Trophoblast cell (in vitro differentiated cells and primary cell): Measurements from ENCODE around the gene OAT.

Experiments
- DNase-seq, 2 donors: peaks; one replicate each; pipeline ENCODE4 v3.0.0-alpha.2; 2016
- H2AFZ ChIP-seq: 2 replicates; pipeline ENCODE4 v1.6.1; 2013; ENCODE audit warnings: low read length, moderate library complexity, mild to moderate bottlenecking; ENCODE audit not compliant: insufficient read depth, poor library complexity
- H2AK5ac ChIP-seq: 2 replicates; pipeline ENCODE4 v1.6.1; 2013; ENCODE audit warnings: mild to moderate bottlenecking, low read length
- H2BK120ac ChIP-seq: 2 replicates; pipeline ENCODE4 v1.6.1; 2013; ENCODE audit warnings: low read length, mild to moderate bottlenecking, moderate library complexity; ENCODE audit not compliant: insufficient read depth, poor library complexity
- H2BK12ac ChIP-seq: 2 replicates; pipeline ENCODE4 v1.6.1; 2013; ENCODE audit warnings: mild to moderate bottlenecking, low read length, moderate library complexity
- H2BK5ac ChIP-seq: 2 replicates; pipeline ENCODE4 v1.6.1; 2013; ENCODE audit warnings: low read length, low read depth, moderate library complexity, mild to moderate bottlenecking; ENCODE audit not compliant: poor library complexity
- H3K14ac ChIP-seq: 2 replicates; pipeline ENCODE4 v1.6.1; 2013; ENCODE audit warnings: mild to moderate bottlenecking, low read length
- H3K18ac ChIP-seq: 2 replicates; pipeline ENCODE4 v1.6.1; 2013; ENCODE audit warnings: mild to moderate bottlenecking, low read length
- H3K23ac ChIP-seq: 2 replicates; pipeline ENCODE4 v1.6.1; 2013; ENCODE audit warnings: low read length
- H3K27ac ChIP-seq: 2 replicates; pipeline ENCODE4 v1.5.1; 2013; ENCODE audit warnings: low read depth, mild to moderate bottlenecking, inconsistent platforms, low read length, moderate library complexity
- H3K27me3 ChIP-seq: 2 replicates; pipeline ENCODE4 v1.6.1; 2013; ENCODE audit warnings: inconsistent platforms, mild to moderate bottlenecking, low read length, moderate library complexity; ENCODE audit not compliant: insufficient read depth
- H3K36me3 ChIP-seq, 2 experiments: 1 replicate in 1 of 2; 2 replicates in 1 of 2; pipeline ENCODE4 v1.6.1; 2013; ENCODE audit warnings: low read length in 2 of 2, mild to moderate bottlenecking in 2 of 2, moderate library complexity in 1 of 2; ENCODE audit not compliant: insufficient read depth in 2 of 2, control insufficient read depth in 1 of 2
- H3K4ac ChIP-seq: 2 replicates; pipeline ENCODE4 v1.6.1; 2013; ENCODE audit warnings: low read depth, mild to moderate bottlenecking, low read length, moderate library complexity
- H3K4me1 ChIP-seq, 2 experiments: 1 replicate in 1 of 2; 2 replicates in 1 of 2; pipeline ENCODE4 v1.6.1; 2013; ENCODE audit warnings: low read length in 2 of 2, mild to moderate bottlenecking in 2 of 2, moderate library complexity in 1 of 2; ENCODE audit not compliant: insufficient read depth in 2 of 2, control insufficient read depth in 1 of 2
- H3K4me2 ChIP-seq: 2 replicates; pipeline ENCODE4 v1.6.1; 2013; ENCODE audit warnings: inconsistent platforms, mild to moderate bottlenecking, low read length, moderate library complexity
- H3K4me3 ChIP-seq: 2 replicates; pipeline ENCODE4 v1.5.1; 2013; ENCODE audit warnings: mild to moderate bottlenecking, low read depth, low read length, inconsistent platforms
- H3K79me1 ChIP-seq: one replicate; pipeline ENCODE4 v1.6.1; 2013; ENCODE audit warnings: low read length
- H3K79me2 ChIP-seq: 2 replicates; pipeline ENCODE4 v1.6.1; 2013; ENCODE audit warnings: low read length, mild to moderate bottlenecking; ENCODE audit not compliant: control insufficient read depth, insufficient read depth, poor library complexity
- H3K9ac ChIP-seq: 2 replicates; pipeline ENCODE4 v1.6.1; 2013; ENCODE audit warnings: mild to moderate bottlenecking, low read length
- H3K9me3 ChIP-seq: 2 replicates; pipeline ENCODE4 v1.6.1; 2013; ENCODE audit warnings: low read depth, mild to moderate bottlenecking, control low read depth, inconsistent platforms, low read length; ENCODE audit not compliant: insufficient read depth
- H4K12ac ChIP-seq: 2 replicates; pipeline ENCODE4 v1.6.1; 2013; ENCODE audit warnings: low read depth, mild to moderate bottlenecking, low read length, moderate library complexity
- H4K8ac ChIP-seq: 2 replicates; pipeline ENCODE4 v1.6.1; 2013; ENCODE audit warnings: low read depth, mild to moderate bottlenecking, low read length, moderate library complexity
- H4K91ac ChIP-seq: one replicate; pipeline ENCODE4 v1.6.1; 2013; ENCODE audit warnings: low read depth, mild to moderate bottlenecking, low read length, moderate library complexity
- WGBS: extraction: QIAGEN DNeasy Blood & Tissue Kit; methylation state at CpG from one replicate; pipeline ENCODE4 v1.1.7; 2013; ENCODE audit warnings: missing lambda C conversion rate; ENCODE audit not compliant: insufficient read length, insufficient coverage; ENCODE audit errors: extremely low coverage; 5-methylcytosine and 5-hydroxymethylcytosine counted together

OAT gene

DNA sequence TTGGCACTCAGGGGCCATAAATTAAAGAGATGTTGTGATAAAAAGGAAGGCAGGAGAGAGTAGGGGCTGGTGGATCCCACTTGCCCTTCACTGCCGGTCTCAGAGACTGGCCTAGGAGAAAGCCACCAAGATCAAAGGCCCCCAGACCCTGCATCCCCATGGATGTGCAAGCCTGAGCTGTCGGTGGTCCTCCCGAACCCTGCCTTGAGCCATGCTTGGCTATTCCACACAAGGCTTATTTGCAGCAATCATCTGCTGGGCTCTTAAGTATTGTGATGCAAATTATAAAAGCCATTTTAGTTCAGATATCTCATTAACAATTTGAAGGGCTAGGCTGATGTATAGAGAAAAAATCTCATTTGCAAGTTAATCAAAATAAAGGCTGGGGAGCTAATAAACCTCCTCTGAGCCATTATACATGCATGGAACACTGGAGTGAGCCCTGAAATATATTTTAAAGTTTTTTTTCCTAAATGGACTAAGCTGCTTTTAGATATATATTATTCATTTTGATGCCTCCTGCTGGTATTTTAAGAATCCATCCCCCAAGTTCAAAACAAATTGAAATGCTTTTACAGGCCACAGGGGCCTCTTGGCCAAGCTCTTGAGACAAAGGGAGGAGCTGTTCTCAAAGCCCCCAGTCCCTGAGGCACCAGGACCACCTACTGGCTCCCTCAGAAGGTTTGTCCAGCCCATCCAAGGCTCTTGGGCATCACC is 28.1 kb downstream of the OAT start:
- no peak overlapping the region for H3K9ac ChIP-seq
- no peak overlapping the region for H2BK120ac ChIP-seq
- no peak for DNase-seq
- no peak overlapping the region for H4K8ac ChIP-seq
- H3K18ac ChIP-seq = no peak overlapping the region
- no peaks in the 10 kb centered on the region for H3K79me1 ChIP-seq
- H2AFZ ChIP-seq = no peak overlapping the region
- H3K27me3 ChIP-seq = no peaks in the 10 kb centered on the region
- no peak overlapping the region for H3K23ac ChIP-seq
- no peak overlapping the region for H2AK5ac ChIP-seq
- no peak overlapping the region for H3K4ac ChIP-seq
- H3K36me3 ChIP-seq = no peaks in the 10 kb centered on the region
- H4K12ac ChIP-seq = no peak overlapping the region
- H3K4me2 ChIP-seq = no peak overlapping the region
- peaks cover 7 to 11% of the 10 kb centered on the region in 2 experiments for H3K4me1 ChIP-seq
- no peak overlapping the region for H3K4me3 ChIP-seq
- H3K79me2 ChIP-seq = no peaks in the 10 kb centered on the region
- H2BK12ac ChIP-seq = no peak overlapping the region
- no peak overlapping the region for H3K14ac ChIP-seq
- H2BK5ac ChIP-seq = no peak overlapping the region
- WGBS = no CpG with 5 or more reads among the region's 3 CpGs
- no peak overlapping the region for H4K91ac ChIP-seq
- H3K9me3 ChIP-seq = no peaks in the 10 kb centered on the region
- H3K27ac ChIP-seq = no peak overlapping the region

DNA sequence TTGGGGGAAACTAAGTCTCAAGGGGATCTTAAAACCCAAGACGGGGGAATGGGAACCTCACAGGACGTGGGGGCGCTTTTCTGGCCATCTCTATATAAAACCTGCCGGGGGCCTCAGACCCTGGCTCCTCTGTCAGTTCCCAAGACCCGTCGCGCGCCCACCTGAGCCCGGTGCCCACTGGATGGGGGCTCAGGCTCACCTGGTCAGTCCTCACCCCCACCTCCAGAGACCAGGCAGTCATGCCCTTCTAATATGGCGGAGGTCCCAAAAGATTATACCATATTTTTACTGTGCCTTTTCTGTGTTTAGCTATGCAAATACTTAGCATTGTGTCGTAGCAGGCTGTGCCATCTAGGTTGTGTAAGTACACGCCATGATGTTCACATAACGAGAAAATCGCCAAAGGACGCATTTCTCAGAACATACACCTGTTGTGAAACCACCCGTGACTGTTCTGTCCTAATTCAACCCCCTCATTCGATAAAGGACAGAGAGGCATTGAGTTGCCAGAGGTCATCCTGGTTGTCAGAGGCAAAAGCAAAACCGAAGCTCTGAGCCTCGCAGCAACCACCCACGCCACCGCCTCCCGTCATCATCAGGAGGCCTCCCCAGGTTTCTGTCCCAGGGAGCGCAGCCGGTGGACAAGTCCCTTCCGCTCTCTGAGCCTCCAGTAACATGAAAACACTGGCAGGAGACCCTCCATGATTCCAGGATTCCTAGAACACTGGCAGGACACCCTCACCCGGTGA is 28.9 kb downstream of the OAT start:
- Histone ChIP-seq H3K4me3 (no peak overlapping the region), H4K8ac (peak overlapping the region; percentile 67), H3K9me3 (no peaks in the 10 kb centered on the region), H3K4ac (no peak overlapping the region), H3K18ac (no peak overlapping the region), H2BK120ac (no peak overlapping the region), H3K79me1 (no peaks in the 10 kb centered on the region), H4K12ac (no peak overlapping the region), H3K79me2 (no peaks in the 10 kb centered on the region), H2BK12ac (no peak overlapping the region), H3K23ac (no peak overlapping the region), H4K91ac (no peak overlapping the region), H3K9ac (peak overlapping the region; percentile 42), H3K4me1 (peaks cover 7 to 12% of the 10 kb centered on the region in 2 experiments), H3K4me2 (peak overlapping the region; percentile 45), H3K27me3 (no peaks in the 10 kb centered on the region), H2BK5ac (no peak overlapping the region), H3K14ac (no peak overlapping the region), H3K36me3 (no peaks in the 10 kb centered on the region), H3K27ac (no peak overlapping the region), H2AFZ (peak overlapping the region; percentile 54), H2AK5ac (no peak overlapping the region)
- WGBS = no CpG with 5 or more reads among the region's 26 CpGs
- DNase-seq = peak in 1 of 2 donors; percentile 43

- Histone ChIP-seq H3K27me3 (no peaks in the 10 kb centered on the region), H3K79me1 (no peaks in the 10 kb centered on the region), H3K18ac (no peak overlapping the region), H3K4me3 (peak overlapping the region; percentile 59), H2AK5ac (no peak overlapping the region), H3K4me2 (peak overlapping the region; percentile 92), H2BK5ac (no peak overlapping the region), H3K9ac (peak overlapping the region; percentile 42), H3K4me1 (peaks cover 7 to 10% of the 10 kb centered on the region in 2 experiments), H3K27ac (no peak overlapping the region), H2BK12ac (no peak overlapping the region), H2BK120ac (no peak overlapping the region), H3K9me3 (no peaks in the 10 kb centered on the region), H3K14ac (no peak overlapping the region), H3K23ac (no peak overlapping the region), H2AFZ (peak overlapping the region; percentile 84), H4K91ac (no peak overlapping the region), H3K4ac (no peak overlapping the region), H4K12ac (no peak overlapping the region), H4K8ac (peak overlapping the region; percentile 67), H3K79me2 (no peaks in the 10 kb centered on the region), H3K36me3 (no peaks in the 10 kb centered on the region)
- WGBS = no CpG with 5 or more reads among the region's 74 CpGs
- peak; percentile 85 to 95 for DNase-seq
These were observed 29.7 kb downstream of the OAT start for GRCh38 chr10:124388823-124389612.

- H3K79me1 ChIP-seq = no peaks in the 10 kb centered on the region
- peak overlapping the region; percentile 92 for H3K4me2 ChIP-seq
- H3K18ac ChIP-seq = no peak overlapping the region
- no CpG with 5 or more reads among the region's 9 CpGs for WGBS
- no peaks in the 10 kb centered on the region for H3K36me3 ChIP-seq
- no peak overlapping the region for H3K27ac ChIP-seq
- H2BK5ac ChIP-seq = no peak overlapping the region
- no peak overlapping the region for H3K4ac ChIP-seq
- H3K14ac ChIP-seq = no peak overlapping the region
- DNase-seq = no peak
- H3K27me3 ChIP-seq = no peaks in the 10 kb centered on the region
- H2BK12ac ChIP-seq = no peak overlapping the region
- H2AFZ ChIP-seq = no peak overlapping the region
- no peaks in the 10 kb centered on the region for H3K79me2 ChIP-seq
- no peak overlapping the region for H3K23ac ChIP-seq
- H4K91ac ChIP-seq = no peak overlapping the region
- H2BK120ac ChIP-seq = no peak overlapping the region
- H4K12ac ChIP-seq = no peak overlapping the region
- H2AK5ac ChIP-seq = no peak overlapping the region
- H4K8ac ChIP-seq = no peak overlapping the region
- H3K9ac ChIP-seq = no peak overlapping the region
- H3K9me3 ChIP-seq = no peaks in the 10 kb centered on the region
- H3K4me3 ChIP-seq = peak overlapping the region; percentile 59
- H3K4me1 ChIP-seq = peaks cover 7 to 10% of the 10 kb centered on the region in 2 experiments
These were observed 30.3 kb downstream of the OAT start for GRCh38 chr10:124388476-124388822.
